ENCODE data around the gene PARD3.

PARD3 gene

GRCh38 chr10:34188221-34188620 lies 626.9 kb downstream of the PARD3 start:
- TF ChIP-seq, protein P1, sequence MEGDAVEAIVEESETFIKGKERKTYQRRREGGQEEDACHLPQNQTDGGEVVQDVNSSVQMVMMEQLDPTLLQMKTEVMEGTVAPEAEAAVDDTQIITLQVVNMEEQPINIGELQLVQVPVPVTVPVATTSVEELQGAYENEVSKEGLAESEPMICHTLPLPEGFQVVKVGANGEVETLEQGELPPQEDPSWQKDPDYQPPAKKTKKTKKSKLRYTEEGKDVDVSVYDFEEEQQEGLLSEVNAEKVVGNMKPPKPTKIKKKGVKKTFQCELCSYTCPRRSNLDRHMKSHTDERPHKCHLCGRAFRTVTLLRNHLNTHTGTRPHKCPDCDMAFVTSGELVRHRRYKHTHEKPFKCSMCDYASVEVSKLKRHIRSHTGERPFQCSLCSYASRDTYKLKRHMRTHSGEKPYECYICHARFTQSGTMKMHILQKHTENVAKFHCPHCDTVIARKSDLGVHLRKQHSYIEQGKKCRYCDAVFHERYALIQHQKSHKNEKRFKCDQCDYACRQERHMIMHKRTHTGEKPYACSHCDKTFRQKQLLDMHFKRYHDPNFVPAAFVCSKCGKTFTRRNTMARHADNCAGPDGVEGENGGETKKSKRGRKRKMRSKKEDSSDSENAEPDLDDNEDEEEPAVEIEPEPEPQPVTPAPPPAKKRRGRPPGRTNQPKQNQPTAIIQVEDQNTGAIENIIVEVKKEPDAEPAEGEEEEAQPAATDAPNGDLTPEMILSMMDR (IDR thresholded peaks at IDR 0.05) = no peak
- intact Hi-C loops (cut with DNase I; ENCODE audit: low total_unique reads) = no loop called here

DNA sequence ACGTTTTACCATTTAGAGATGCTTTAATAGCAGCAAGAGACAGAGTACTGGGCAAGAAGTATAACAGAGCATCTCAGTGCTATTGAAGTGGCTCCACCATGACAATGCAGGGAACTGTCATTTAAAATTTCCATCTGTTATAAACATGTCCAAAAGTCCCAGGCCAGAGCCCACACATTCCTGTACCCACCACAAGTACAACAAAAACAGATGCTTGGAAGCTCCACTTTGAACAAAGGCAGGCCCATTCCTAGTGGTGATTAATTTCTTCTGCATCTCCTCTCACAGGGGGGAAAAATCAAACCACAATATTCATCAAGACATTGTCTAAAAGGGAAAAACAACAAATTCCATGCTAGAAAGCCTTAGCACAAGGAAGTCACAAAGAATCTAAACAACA lies 627.9 kb downstream of the PARD3 start:
- H3K27ac ChIP-seq = no peak overlapping the region
- DNase-seq = no peak
- intact Hi-C loops (cut with DNase I; ENCODE audit: low total_unique reads) = no loop called here

More at GRCh38 chr10:34188221-34188620, 626.9 kb downstream of the PARD3 start:
- Histone ChIP-seq H3K27ac (no peak overlapping the region), H3K27me3 (no peaks in the 10 kb centered on the region), H3K4me1 (peaks cover 0 to 26% (median 4%) of the 10 kb centered on the region in 4 donors), H3K9me3 (no peaks in the 10 kb centered on the region), H3K36me3 (no peaks in the 10 kb centered on the region), H3K4me3 (no peak overlapping the region)
- DNase-seq = no peak

GRCh38 chr10:34186745-34187144 lies 628.4 kb downstream of the PARD3 start:
- Histone ChIP-seq H3K9me3 (no peaks in the 10 kb centered on the region), H3K36me3 (no peaks in the 10 kb centered on the region), H3K27ac (no peak overlapping the region), H3K4me1 (peaks cover 0 to 26% (median 4%) of the 10 kb centered on the region in 4 donors), H3K4me3 (no peak overlapping the region), H3K27me3 (no peaks in the 10 kb centered on the region)
- intact Hi-C loops (cut with DNase I; ENCODE audit: low total_unique reads) = no loop called here
- no peak for DNase-seq
- TF ChIP-seq, protein P1 (IDR thresholded peaks at IDR 0.05) = no peak

More for the DNA sequence above, 627.9 kb downstream of the PARD3 start:
- Histone ChIP-seq H3K4me1 (peaks cover 0 to 26% (median 4%) of the 10 kb centered on the region in 4 donors), H3K9me3 (no peaks in the 10 kb centered on the region), H3K36me3 (no peaks in the 10 kb centered on the region), H3K27me3 (no peaks in the 10 kb centered on the region), H3K4me3 (no peak overlapping the region)
- TF ChIP-seq, protein P1 (IDR thresholded peaks at IDR 0.05) = no peak

- peaks cover 0 to 26% (median 4%) of the 10 kb centered on the region in 4 donors for H3K4me1 ChIP-seq
- H3K4me3 ChIP-seq = no peak overlapping the region
- H3K9me3 ChIP-seq = no peaks in the 10 kb centered on the region
- no peaks in the 10 kb centered on the region for H3K27me3 ChIP-seq
- H3K27ac ChIP-seq = no peak overlapping the region
- intact Hi-C loops (cut with DNase I; ENCODE audit: low total_unique reads) = no loop called here
- DNase-seq = no peak
- TF ChIP-seq, protein P1 (IDR thresholded peaks at IDR 0.05) = no peak
- H3K36me3 ChIP-seq = no peaks in the 10 kb centered on the region
Measured at GRCh38 chr10:34185998-34186397, 629.1 kb downstream of the PARD3 start.

DNA sequence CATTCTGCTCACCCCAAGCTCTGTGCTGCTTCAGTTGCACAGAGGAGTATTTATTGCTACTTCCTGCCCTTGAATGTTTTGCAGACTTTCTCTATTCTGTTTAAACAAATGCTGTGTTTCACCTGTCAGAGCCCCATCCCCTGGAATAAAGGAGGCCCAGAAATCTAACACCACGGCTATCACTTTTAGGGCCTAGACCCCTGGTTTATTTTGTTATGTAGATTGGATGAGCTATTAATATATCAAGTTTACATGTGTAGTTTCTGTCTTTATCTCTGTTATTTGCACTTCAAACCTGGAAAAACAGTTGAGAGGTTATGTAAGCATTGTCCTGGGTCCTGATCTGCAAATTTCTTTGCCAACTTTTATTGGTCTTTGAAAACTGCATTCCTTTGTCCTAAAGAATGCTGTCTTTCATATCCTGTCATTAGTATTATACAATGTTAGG lies 630.1 kb downstream of the PARD3 start:
- no peak overlapping the region for H3K27ac ChIP-seq
- intact Hi-C loops (cut with DNase I; ENCODE audit: low total_unique reads) = no loop called here

More for the DNA sequence above, 630.1 kb downstream of the PARD3 start:
- Histone ChIP-seq H3K4me1 (peaks cover 0 to 26% (median 4%) of the 10 kb centered on the region in 4 donors), H3K27me3 (no peaks in the 10 kb centered on the region), H3K9me3 (no peaks in the 10 kb centered on the region), H3K36me3 (no peaks in the 10 kb centered on the region), H3K4me3 (no peak overlapping the region)
- no peak for DNase-seq
- TF ChIP-seq, protein P1 (IDR thresholded peaks at IDR 0.05) = no peak
